AG04450 (cell line): ENCODE data around the gene PRSS53. TPM values are rescaled to one million over a fixed set of nuclear protein-coding genes. Genes with fewer than 3 reads are reported as not detected.

Source experiments
- CTCF ChIA-PET: fragments of 300-600, 350-600 bp; formaldehyde crosslinking; extraction: SDS; loops from one replicate; lab custom pipeline; 2022; ENCODE audit warnings: antibody characterized with exemption, inconsistent platforms; lab: Charles Lee
- POLR2A ChIA-PET: fragments of 350-600 bp; formaldehyde crosslinking; extraction: SDS; loops from one replicate; lab custom pipeline; 2021; ENCODE audit warnings: antibody characterized with exemption, inconsistent platforms; lab: Yijun Ruan, JAX
- DNase-seq: peaks from one replicate; pipeline ENCODE4 v3.0.0-alpha.2; 2011; ENCODE audit warnings: low read depth, low spot score
- H3K27ac ChIP-seq: one replicate; pipeline ENCODE4 v1.5.1; 2012; ENCODE audit warnings: low read depth, low read length, control low read depth
- H3K27me3 ChIP-seq: one replicate; pipeline ENCODE4 v1.6.0; 2012; ENCODE audit warnings: low read length; ENCODE audit not compliant: control insufficient read depth, insufficient read depth
- H3K4me3 ChIP-seq: 2 replicates; pipeline ENCODE4 v1.5.1; 2011; ENCODE audit warnings: mild to moderate bottlenecking, low read depth, low read length, control low read depth
- H3K9me3 ChIP-seq: 2 replicates; pipeline ENCODE4 v1.5.1; 2012; ENCODE audit warnings: low read length; ENCODE audit not compliant: control insufficient read depth, insufficient read depth
- CTCF ChIP-seq: IDR thresholded peaks from 2 replicates; pipeline ENCODE4 v1.5.1; 2011; ENCODE audit warnings: low read depth, low read length, control low read depth, inconsistent platforms
- polyA plus RNA-seq: library from polyadenylated mRNA; depleted of rRNA; stranded (reverse); fragments of >200 nt; gene quantifications from 2 replicates; pipeline ENCODE4 v1.2.3, GENCODE V29; 2011

The PRSS53 gene
- polyA plus RNA-seq, 1 experiment = 0.79 TPM

GRCh38 chr16:31061813-31062440 lies 26.8 kb downstream of the PRSS53 start:
- Histone ChIP-seq H3K27me3 (no peaks in the 10 kb centered on the region), H3K9me3 (peaks cover 5% of the 10 kb centered on the region; the same call in 1 of the 2 replicates), H3K4me3 (no peak overlapping the region), H3K27ac (no peak overlapping the region)
- ChIA-PET CTCF (no interaction called here), POLR2A (interaction anchor here (0.6 kb wide), 1 partner anchor 24 kb away, joined by 9 read pairs; no protein-coding TSS in a partner anchor)
- no peak for TF ChIP-seq CTCF
- DNase-seq = no peak

GRCh38 chr16:31061126-31061812 lies 27.5 kb downstream of the PRSS53 start:
- DNase-seq = no peak
- TF ChIP-seq CTCF = no peak
- POLR2A ChIA-PET = no interaction called here
- Histone ChIP-seq H3K27ac (no peak overlapping the region), H3K27me3 (no peaks in the 10 kb centered on the region), H3K9me3 (peaks cover 5% of the 10 kb centered on the region; the same call in 1 of the 2 replicates), H3K4me3 (no peak overlapping the region)
- CTCF ChIA-PET = no interaction called here

GRCh38 chr16:31055613-31056012 lies 33.1 kb downstream of the PRSS53 start:
- H3K27ac ChIP-seq = no peak overlapping the region
- no peak overlapping the region for H3K4me3 ChIP-seq
- no peak for DNase-seq
- no peaks in the 10 kb centered on the region for H3K27me3 ChIP-seq
- no peak for TF ChIP-seq CTCF
- POLR2A ChIA-PET = interaction anchor here (0.6 to 2.5 kb wide), 2 partner anchors 10 to 416 kb away, joined by 4 to 13 read pairs; partner anchors contain the start of gene TGFB1I1
- CTCF ChIA-PET = no interaction called here
- no peaks in the 10 kb centered on the region for H3K9me3 ChIP-seq

DNA sequence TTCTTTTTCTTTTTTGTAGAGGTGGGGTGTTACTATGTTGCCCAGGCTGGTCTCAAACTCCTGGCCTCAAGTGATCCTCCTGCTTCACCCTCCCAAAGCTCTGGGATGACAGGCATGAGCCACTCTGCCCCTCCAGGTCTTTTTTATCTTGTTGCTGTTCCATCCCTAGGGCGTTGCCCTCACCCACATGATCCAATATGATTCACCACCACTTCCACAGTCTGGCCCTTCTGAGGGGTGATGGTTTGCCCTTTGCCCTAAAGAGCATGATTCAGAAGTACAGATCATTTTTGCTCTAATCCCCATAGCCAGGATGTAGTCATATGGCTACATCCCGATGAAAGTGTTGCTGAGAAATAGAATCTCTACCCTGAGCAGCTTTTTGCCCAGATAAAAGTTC lies 36.6 kb downstream of the PRSS53 start:
- Histone ChIP-seq H3K27ac (peak overlapping the region; percentile 80), H3K9me3 (no peaks in the 10 kb centered on the region), H3K27me3 (no peaks in the 10 kb centered on the region), H3K4me3 (no peak overlapping the region)
- ChIA-PET CTCF (no interaction called here), POLR2A (interaction anchor here (1.2 to 1.6 kb wide), 2 partner anchors 13 to 22 kb away, joined by 4 read pairs; partner anchors contain the start of genes ZNF646 and ZNF668)
- peak; percentile 77 for DNase-seq
- TF ChIP-seq CTCF = no peak
